ENCODE data around the gene GLT8D1. TPM values are rescaled to one million over a fixed set of nuclear protein-coding genes. Genes with fewer than 3 reads are reported as not detected.

The GLT8D1 gene
- total and polyA plus RNA-seq, 2 of the 13 experiments (the other 11 are each of a cell fraction or from before 2014, with no cell fraction given): 110 to 121 TPM

GRCh38 chr3:52685709-52686691 lies 19.6 kb downstream of the GLT8D1 start, which contains the start of the genes GNL3 and PBRM1 (continued):
- TF ChIP-seq ZNF331 (CRISPR knock-in tag; IDR thresholded peaks at IDR 0.05) (peak; percentile 68; the same call in 1 of the 2 replicates), ZNF24 (IDR thresholded peaks at IDR 0.05) (no peak), ZNF430 (CRISPR knock-in tag; IDR thresholded peaks at IDR 0.05) (peak; percentile 97), GPBP1L1 (CRISPR knock-in tag; IDR thresholded peaks at IDR 0.05) (no peak), HMG20B (CRISPR knock-in tag; conservative IDR thresholded peaks at IDR 0.05) (no peak), ZGPAT (CRISPR knock-in tag; IDR thresholded peaks at IDR 0.05) (peak; percentile 88; the same call in 1 of the 2 replicates), IRF2 (CRISPR knock-in tag; IDR thresholded peaks at IDR 0.05) (peak; percentile 85), ZFAT (CRISPR knock-in tag; conservative IDR thresholded peaks at IDR 0.05) (no peak), PCBP1 (IDR thresholded peaks at IDR 0.05; ENCODE audit: borderline replicate concordance, low read depth, low read length) (no peak), SNAI1 (CRISPR knock-in tag; IDR thresholded peaks at IDR 0.05; ENCODE audit: borderline replicate concordance) (peak; percentile 86; the same call in 1 of the 2 replicates), ZNF790 (CRISPR knock-in tag; IDR thresholded peaks at IDR 0.05; ENCODE audit: borderline replicate concordance) (no peak), ZNF766 (CRISPR knock-in tag; IDR thresholded peaks at IDR 0.05; ENCODE audit: borderline replicate concordance) (peak; percentile 77; the same call in 1 of the 2 replicates), FOXA1 (IDR thresholded peaks at IDR 0.05) (no peak), FOXA1 (CRISPR knock-in tag; IDR thresholded peaks at IDR 0.05) (peak; percentile 58), TMF1 (CRISPR knock-in tag; IDR thresholded peaks at IDR 0.05; ENCODE audit: low read depth) (peak; percentile 54; the same call in 1 of the 2 replicates), SPEN (CRISPR knock-in tag; IDR thresholded peaks at IDR 0.05; ENCODE audit: low read depth) (peak; percentile 97), PHF8 (CRISPR knock-in tag; IDR thresholded peaks at IDR 0.05) (peak; percentile 99), ZNF597 (CRISPR knock-in tag; IDR thresholded peaks at IDR 0.05) (no peak), HDAC2 (CRISPR knock-in tag; IDR thresholded peaks at IDR 0.05) (peak; percentile 73; the same call in 1 of the 2 replicates), MBNL3 (CRISPR knock-in tag; conservative IDR thresholded peaks at IDR 0.05) (no peak), POLR2AphosphoS5 (IDR thresholded peaks at IDR 0.05; ENCODE audit: low read depth, low read length) (peak; percentile 99), KDM2A (CRISPR knock-in tag; IDR thresholded peaks at IDR 0.05; ENCODE audit: borderline replicate concordance, low read depth) (peak; percentile 96), ZNF251 (CRISPR knock-in tag; IDR thresholded peaks at IDR 0.05) (no peak), ZNF616 (CRISPR knock-in tag; IDR thresholded peaks at IDR 0.05; ENCODE audit: low read depth) (peak; percentile 49; the same call in 1 of the 2 replicates), ZBTB7B (CRISPR knock-in tag; IDR thresholded peaks at IDR 0.05) (peak; percentile 36; the same call in 1 of the 2 replicates), GABPB1 (CRISPR knock-in tag; IDR thresholded peaks at IDR 0.05) (peak; percentile 90), EEA1 (CRISPR knock-in tag; IDR thresholded peaks at IDR 0.05; ENCODE audit: borderline replicate concordance) (no peak), ZNF20 (CRISPR knock-in tag; IDR thresholded peaks at IDR 0.05) (0 out of 2 replicates have a peak, but pooled peaks have one; percentile 43)

Measured in HepG2 (cell line).